ENCODE results near the gene NREP.

DNA sequence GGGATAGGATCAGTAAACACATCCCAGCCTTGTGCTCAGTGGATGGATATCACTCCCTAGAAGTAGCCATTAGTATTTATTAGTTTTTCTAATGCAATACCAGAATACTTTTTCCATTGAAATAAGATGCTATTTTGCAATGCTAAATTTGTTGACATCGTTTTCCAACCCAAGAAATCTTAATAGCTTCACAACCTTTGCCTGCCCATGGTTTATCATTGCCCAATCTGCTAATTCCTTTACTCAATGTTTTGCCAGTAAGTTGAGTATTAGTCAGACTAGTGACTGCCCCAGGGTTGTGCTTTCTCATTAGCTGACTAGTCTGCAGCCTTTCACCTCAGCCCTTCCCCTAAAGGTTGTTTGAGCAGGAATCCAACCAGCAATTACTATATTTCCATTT, 62.9 kb downstream of the NREP start:
- TF ChIP-seq EZH2 (IDR thresholded peaks at IDR 0.05; ENCODE audit: borderline replicate concordance, low read depth, low read length, severe bottlenecking) = no peak
- TF ChIP-seq, protein P1, sequence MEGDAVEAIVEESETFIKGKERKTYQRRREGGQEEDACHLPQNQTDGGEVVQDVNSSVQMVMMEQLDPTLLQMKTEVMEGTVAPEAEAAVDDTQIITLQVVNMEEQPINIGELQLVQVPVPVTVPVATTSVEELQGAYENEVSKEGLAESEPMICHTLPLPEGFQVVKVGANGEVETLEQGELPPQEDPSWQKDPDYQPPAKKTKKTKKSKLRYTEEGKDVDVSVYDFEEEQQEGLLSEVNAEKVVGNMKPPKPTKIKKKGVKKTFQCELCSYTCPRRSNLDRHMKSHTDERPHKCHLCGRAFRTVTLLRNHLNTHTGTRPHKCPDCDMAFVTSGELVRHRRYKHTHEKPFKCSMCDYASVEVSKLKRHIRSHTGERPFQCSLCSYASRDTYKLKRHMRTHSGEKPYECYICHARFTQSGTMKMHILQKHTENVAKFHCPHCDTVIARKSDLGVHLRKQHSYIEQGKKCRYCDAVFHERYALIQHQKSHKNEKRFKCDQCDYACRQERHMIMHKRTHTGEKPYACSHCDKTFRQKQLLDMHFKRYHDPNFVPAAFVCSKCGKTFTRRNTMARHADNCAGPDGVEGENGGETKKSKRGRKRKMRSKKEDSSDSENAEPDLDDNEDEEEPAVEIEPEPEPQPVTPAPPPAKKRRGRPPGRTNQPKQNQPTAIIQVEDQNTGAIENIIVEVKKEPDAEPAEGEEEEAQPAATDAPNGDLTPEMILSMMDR (IDR thresholded peaks at IDR 0.05; ENCODE audit: borderline replicate concordance, extremely low read depth, low read length, poor library complexity, severe bottlenecking) = no peak
